Measurements from ENCODE around the gene IPPK. TPM values are rescaled to one million over a fixed set of nuclear protein-coding genes. Genes with fewer than 3 reads are reported as not detected.
A peak's percentile ranks its signal among the peaks of the same experiment; 100 is the strongest.

Gene IPPK
- total and polyA plus RNA-seq, 2 of the 4 experiments (the other 2 are of a cell fraction), result 25.1 to 26.8 TPM

- no peak for ATAC-seq (ENCODE audit: low read depth)
- Histone ChIP-seq H3K36me3 (ENCODE audit: control insufficient read depth, insufficient read depth, low read length) (peaks cover 15% of the 10 kb centered on the region), H3K9ac (ENCODE audit: low read depth, low read length) (no peak overlapping the region), H3K14ac (replicated peaks; ENCODE audit: low read depth, low read length) (no peak overlapping the region), H3K9me3 (ENCODE audit: control insufficient read depth, insufficient read depth, low read length) (no peaks in the 10 kb centered on the region), H3K4me3 (ENCODE audit: insufficient read depth, low read depth, low read length) (no peak overlapping the region), H2BK5ac (ENCODE audit: low read depth, low read length, poor library complexity, severe bottlenecking) (no peak overlapping the region), H3K4me2 (ENCODE audit: low read depth, low read length) (no peak overlapping the region), H4K5ac (ENCODE audit: low read depth, low read length) (no peak overlapping the region), H3K27ac (ENCODE audit: insufficient read depth, low read length) (no peak overlapping the region), H2AFZ (replicated peaks; ENCODE audit: low read length, poor library complexity) (no peak overlapping the region), H3K27me3 (ENCODE audit: control insufficient read depth, insufficient read depth, low read length) (no peaks in the 10 kb centered on the region), H3K18ac (ENCODE audit: low read depth, low read length) (no peak overlapping the region), H2AK9ac (replicated peaks; ENCODE audit: low read depth, low read length, poor library complexity) (no peak overlapping the region), H3K4me1 (ENCODE audit: control insufficient read depth, insufficient read depth, low read length) (peaks cover 10% of the 10 kb centered on the region), H4K8ac (ENCODE audit: low read depth in 2 of 2, low read length in 2 of 2) (no peak overlapping the region), H4K20me1 (ENCODE audit: insufficient read depth, low read length) (peaks cover 73% of the 10 kb centered on the region), H3K56ac (ENCODE audit: extremely low read depth, insufficient read depth, low read length) (no peak overlapping the region), H3K9me1 (ENCODE audit: insufficient read depth, low read length) (peaks cover 25% of the 10 kb centered on the region), H2AK5ac (ENCODE audit: low read depth, low read length) (0 out of 2 replicates have a peak overlapping the region, but pooled peaks have one; percentile 3), H2BK20ac (ENCODE audit: low read depth, low read length) (no peak overlapping the region), H4K91ac (ENCODE audit: insufficient read depth, low read depth, low read length) (no peak overlapping the region), H3K23ac (ENCODE audit: low read depth, low read length) (no peak overlapping the region), H3K79me1 (ENCODE audit: low read depth in 1 of 2, low read length in 2 of 2) (peaks cover 29 to 85% of the 10 kb centered on the region in 2 experiments), H2BK120ac (ENCODE audit: low read depth, low read length) (no peak overlapping the region), H2BK15ac (ENCODE audit: low read depth, low read length) (no peak overlapping the region), H3K4ac (ENCODE audit: low read depth, low read length) (no peak overlapping the region)
- dilution Hi-C loops (cut with HindIII; ENCODE audit: low sequenced_read_pairs, unreplicated experiment), result no loop called here
- ChIA-PET CTCF (no interaction called here), POLR2A (ENCODE audit: unreplicated experiment) (no interaction called here)
- BruUV-seq (replicated peaks), result no TSS peak
- 93% methylated on average over 2 of the region's 5 CpGs; no CpG with 5 or more reads in 1 of the 2 experiments for WGBS, 2 experiments (ENCODE audit: extremely low coverage in 2 of 2, insufficient read length in 1 of 2)
- intact Hi-C loops (cut with micrococcal nuclease), result no loop called here
- in situ Hi-C loops (cut with MboI; ENCODE audit: low sequenced_read_pairs), result no loop called here
- DNase-seq, result no peak
- no peak for TF ChIP-seq BHLHE40 (IDR thresholded peaks at IDR 0.05; ENCODE audit: low read depth, low read length)
- TF ChIP-seq ELK1 (IDR thresholded peaks at IDR 0.05; ENCODE audit: borderline replicate concordance, low read depth, low read length), result no peak
- no peak for TF ChIP-seq MXI1 (IDR thresholded peaks at IDR 0.05; ENCODE audit: borderline replicate concordance, low read depth, low read length)
- TF ChIP-seq RAD21 (IDR thresholded peaks at IDR 0.05; ENCODE audit: low read length), result no peak
- no peak for TF ChIP-seq CEBPB (IDR thresholded peaks at IDR 0.05; ENCODE audit: low read depth, low read length)
- TF ChIP-seq RFX5 (IDR thresholded peaks at IDR 0.05; ENCODE audit: low read depth, low read length), result no peak
- no peak for TF ChIP-seq MAZ (IDR thresholded peaks at IDR 0.05; ENCODE audit: borderline replicate concordance, low read depth, low read length)
- TF ChIP-seq POLR2A (IDR thresholded peaks at IDR 0.05; ENCODE audit: low read depth, low read length), result no peak
- TF ChIP-seq SMC3 (IDR thresholded peaks at IDR 0.05; ENCODE audit: low read depth, low read length), result no peak
- TF ChIP-seq CTCF (conservative IDR thresholded peaks at IDR 0.05; ENCODE audit: low read depth, low read length), result no peak
- no peak for TF ChIP-seq NFE2L2 (IDR thresholded peaks at IDR 0.05; ENCODE audit: low read depth, low read length)
- no peak for TF ChIP-seq USF2 (IDR thresholded peaks at IDR 0.05; ENCODE audit: low read depth, low read length)
- TF ChIP-seq CHD1 (IDR thresholded peaks at IDR 0.05; ENCODE audit: low read depth, low read length), result no peak
- no peak for TF ChIP-seq MAFK (IDR thresholded peaks at IDR 0.05; ENCODE audit: low read depth, low read length)
- no peak for TF ChIP-seq FOS (IDR thresholded peaks at IDR 0.05; ENCODE audit: low read depth, low read length)
- TF ChIP-seq RCOR1 (IDR thresholded peaks at IDR 0.05; ENCODE audit: insufficient replicate concordance, low read length), result no peak
Observed at GRCh38 chr9:92661127-92661526, 8.8 kb downstream of the IPPK start.
